Effector memory CD8-positive, alpha-beta T cell (primary cell): ENCODE measurements around the gene STAB2.

Experiments used
- ATAC-seq: fragments of 150-1000 bp; cut with Tn5 transposase; replicated peaks from 2 replicates; pipeline ENCODE4 v1.10.0; 2021; ENCODE audit warnings: mild to moderate bottlenecking, moderate library complexity
- DNase-seq, 3 experiments: peaks; one replicate each; pipeline ENCODE4 v3.0.0; 2021
- H3K27ac Mint-ChIP-seq, 2 donors: one replicate each; pipeline ENCODE4 v1.8.0; 2022; ENCODE audit warnings: mild to moderate bottlenecking in 2 of 2, mixed read lengths in 2 of 2, moderate library complexity in 2 of 2
- H3K27me3 Mint-ChIP-seq, 2 donors: one replicate each; pipeline ENCODE4 v1.8.0; 2022; ENCODE audit warnings: mixed read lengths in 2 of 2
- H3K36me3 Mint-ChIP-seq: one replicate; pipeline ENCODE4 v1.8.0; 2022; ENCODE audit warnings: mild to moderate bottlenecking, moderate library complexity, mixed read lengths; ENCODE audit not compliant: insufficient read depth
- H3K4me1 Mint-ChIP-seq, 2 donors: one replicate each; pipeline ENCODE4 v1.8.0; 2022; ENCODE audit warnings: low read depth in 2 of 2, mixed read lengths in 2 of 2
- H3K4me3 Mint-ChIP-seq, 2 donors: one replicate each; pipeline ENCODE4 v1.8.0; 2022; ENCODE audit warnings: mild to moderate bottlenecking in 2 of 2, mixed read lengths in 2 of 2, moderate library complexity in 2 of 2
- H3K9me3 Mint-ChIP-seq, 2 donors: one replicate each; pipeline ENCODE4 v1.8.0; 2022; ENCODE audit warnings: mixed read lengths in 2 of 2

The STAB2 gene

GRCh38 chr12:103778781-103779180 lies 191.7 kb downstream of the STAB2 start:
- Mint-ChIP-seq H3K9me3 (no peaks in the 10 kb centered on the region), H3K4me1 (no peaks in the 10 kb centered on the region), H3K27me3 (no peaks in the 10 kb centered on the region), H3K27ac (no peak overlapping the region), H3K4me3 (no peak overlapping the region), H3K36me3 (peaks cover 11% of the 10 kb centered on the region)
- ATAC-seq (no peak), DNase-seq (no peak)

GRCh38 chr12:103779410-103780092 lies 192.5 kb downstream of the STAB2 start:
- Mint-ChIP-seq H3K4me1 (no peaks in the 10 kb centered on the region), H3K27ac (peak overlapping the region in 1 of 2 donors; percentile 52), H3K4me3 (no peak overlapping the region), H3K36me3 (peaks cover 11% of the 10 kb centered on the region), H3K9me3 (no peaks in the 10 kb centered on the region), H3K27me3 (no peaks in the 10 kb centered on the region)
- ATAC-seq (no peak), DNase-seq (no peak)

- Mint-ChIP-seq H3K4me3 (no peak overlapping the region), H3K27ac (peak overlapping the region in 1 of 2 donors; percentile 52), H3K27me3 (no peaks in the 10 kb centered on the region), H3K9me3 (no peaks in the 10 kb centered on the region), H3K4me1 (no peaks in the 10 kb centered on the region), H3K36me3 (peaks cover 11% of the 10 kb centered on the region)
- DNase-seq: no peak
- ATAC-seq: no peak
Observed at GRCh38 chr12:103780093-103780440, 193.0 kb downstream of the STAB2 start.

GRCh38 chr12:103780992-103781391 lies 193.9 kb downstream of the STAB2 start:
- Mint-ChIP-seq H3K4me3 (no peak overlapping the region), H3K9me3 (peaks cover 0 to under 1% of the 10 kb centered on the region in 2 donors), H3K4me1 (no peaks in the 10 kb centered on the region), H3K36me3 (peaks cover 11% of the 10 kb centered on the region), H3K27me3 (no peaks in the 10 kb centered on the region), H3K27ac (no peak overlapping the region)
- DNase-seq (no peak), ATAC-seq (no peak)

- Mint-ChIP-seq H3K4me1 (no peaks in the 10 kb centered on the region), H3K9me3 (peaks cover 0 to 2% of the 10 kb centered on the region in 2 donors), H3K27ac (no peak overlapping the region), H3K36me3 (peaks cover 11% of the 10 kb centered on the region), H3K4me3 (no peak overlapping the region), H3K27me3 (no peaks in the 10 kb centered on the region)
- no peak for ATAC-seq
- no peak for DNase-seq
Observed at GRCh38 chr12:103782399-103782798, 195.3 kb downstream of the STAB2 start.

GRCh38 chr12:103783744-103784664 lies 196.9 kb downstream of the STAB2 start:
- no peak overlapping the region for H3K27ac Mint-ChIP-seq
- H3K9me3 Mint-ChIP-seq: peaks cover 0 to 2% of the 10 kb centered on the region in 2 donors
- DNase-seq (no peak), ATAC-seq (no peak)
- no peak overlapping the region for H3K4me3 Mint-ChIP-seq
- H3K36me3 Mint-ChIP-seq: peaks cover 8% of the 10 kb centered on the region
- no peaks in the 10 kb centered on the region for H3K4me1 Mint-ChIP-seq
- no peaks in the 10 kb centered on the region for H3K27me3 Mint-ChIP-seq

- no peak for ATAC-seq
- Mint-ChIP-seq H3K36me3 (peaks cover 5% of the 10 kb centered on the region), H3K27ac (no peak overlapping the region), H3K4me1 (no peaks in the 10 kb centered on the region), H3K9me3 (peaks cover 0 to 2% of the 10 kb centered on the region in 2 donors), H3K4me3 (no peak overlapping the region), H3K27me3 (no peaks in the 10 kb centered on the region)
- DNase-seq: no peak
Observed at GRCh38 chr12:103785243-103786031, 198.4 kb downstream of the STAB2 start.

GRCh38 chr12:103786201-103786600 lies 199.1 kb downstream of the STAB2 start:
- no peaks in the 10 kb centered on the region for H3K4me1 Mint-ChIP-seq
- ATAC-seq: no peak
- peaks cover 0 to 2% of the 10 kb centered on the region in 2 donors for H3K9me3 Mint-ChIP-seq
- H3K36me3 Mint-ChIP-seq: peaks cover 5% of the 10 kb centered on the region
- no peak overlapping the region for H3K4me3 Mint-ChIP-seq
- no peaks in the 10 kb centered on the region for H3K27me3 Mint-ChIP-seq
- no peak overlapping the region for H3K27ac Mint-ChIP-seq
- DNase-seq: no peak

- H3K27me3 Mint-ChIP-seq: no peaks in the 10 kb centered on the region
- no peak overlapping the region for H3K4me3 Mint-ChIP-seq
- no peak for DNase-seq
- H3K9me3 Mint-ChIP-seq: no peaks in the 10 kb centered on the region
- H3K4me1 Mint-ChIP-seq: no peaks in the 10 kb centered on the region
- no peak for ATAC-seq
- peaks cover 4% of the 10 kb centered on the region for H3K36me3 Mint-ChIP-seq
- no peak overlapping the region for H3K27ac Mint-ChIP-seq
Observed at GRCh38 chr12:103791350-103791920, 204.4 kb downstream of the STAB2 start.

GRCh38 chr12:103793046-103793445 lies 206.0 kb downstream of the STAB2 start:
- DNase-seq (no peak), ATAC-seq (no peak)
- H3K4me3 Mint-ChIP-seq: no peak overlapping the region
- H3K27me3 Mint-ChIP-seq: no peaks in the 10 kb centered on the region
- H3K4me1 Mint-ChIP-seq: no peaks in the 10 kb centered on the region
- H3K36me3 Mint-ChIP-seq: peaks cover 9% of the 10 kb centered on the region
- H3K27ac Mint-ChIP-seq: no peak overlapping the region
- H3K9me3 Mint-ChIP-seq: no peaks in the 10 kb centered on the region

- H3K4me1 Mint-ChIP-seq: no peaks in the 10 kb centered on the region
- no peaks in the 10 kb centered on the region for H3K27me3 Mint-ChIP-seq
- H3K4me3 Mint-ChIP-seq: no peak overlapping the region
- H3K27ac Mint-ChIP-seq: no peak overlapping the region
- ATAC-seq (no peak), DNase-seq (no peak)
- H3K36me3 Mint-ChIP-seq: peaks cover 9% of the 10 kb centered on the region
- no peaks in the 10 kb centered on the region for H3K9me3 Mint-ChIP-seq
Observed at GRCh38 chr12:103793512-103794045, 206.5 kb downstream of the STAB2 start.

- Mint-ChIP-seq H3K9me3 (no peaks in the 10 kb centered on the region), H3K27me3 (no peaks in the 10 kb centered on the region), H3K27ac (no peak overlapping the region), H3K4me3 (no peak overlapping the region), H3K4me1 (no peaks in the 10 kb centered on the region), H3K36me3 (peaks cover 9% of the 10 kb centered on the region)
- ATAC-seq: no peak
- DNase-seq: no peak
Observed at GRCh38 chr12:103794309-103795213, 207.5 kb downstream of the STAB2 start.
